HUES6 (cell line): ENCODE results near the gene GALNTL6.

ENCODE experiments used
- H3K27ac ChIP-seq: 2 replicates; pipeline ENCODE4 v1.7.0; 2013; ENCODE audit warnings: low read depth, mild to moderate bottlenecking, low read length, inconsistent platforms
- H3K27me3 ChIP-seq: 2 replicates; pipeline ENCODE4 v1.6.1; 2013; ENCODE audit warnings: low read length; ENCODE audit not compliant: control insufficient read depth, insufficient read depth
- H3K36me3 ChIP-seq: 2 replicates; pipeline ENCODE4 v1.6.1; 2013; ENCODE audit warnings: low read length; ENCODE audit not compliant: control insufficient read depth, insufficient read depth
- H3K4me1 ChIP-seq: 2 replicates; pipeline ENCODE4 v1.6.1; 2013; ENCODE audit warnings: low read length; ENCODE audit not compliant: control insufficient read depth, insufficient read depth
- H3K4me3 ChIP-seq: 2 replicates; pipeline ENCODE4 v1.5.1; 2013; ENCODE audit warnings: low read depth, low read length
- H3K9ac ChIP-seq: one replicate; pipeline ENCODE4 v1.6.1; 2013; ENCODE audit warnings: mild to moderate bottlenecking, low read length
- H3K9me3 ChIP-seq: 2 replicates; pipeline ENCODE4 v1.6.1; 2013; ENCODE audit warnings: low read depth, low read length; ENCODE audit not compliant: control insufficient read depth, insufficient read depth

Gene GALNTL6

DNA sequence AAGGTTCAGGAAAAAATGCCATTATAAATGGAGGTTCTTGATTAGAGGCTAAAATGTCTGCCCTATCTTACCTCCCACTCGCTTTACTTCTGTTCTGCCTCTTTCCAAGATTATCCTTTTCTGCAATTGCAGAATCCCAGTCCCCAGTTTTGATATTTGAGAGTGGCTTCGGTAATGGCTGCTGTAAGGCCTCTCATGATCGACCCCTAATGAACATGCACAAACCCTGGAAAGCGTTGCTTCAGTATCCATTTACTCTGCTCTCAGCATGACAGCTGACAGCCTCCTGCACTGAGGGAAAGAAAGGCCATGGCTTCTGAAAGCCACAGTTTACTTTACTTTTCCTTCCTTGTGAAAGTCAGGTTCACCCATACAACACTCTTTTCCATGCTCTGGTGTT lies 1030.0 kb downstream of the GALNTL6 start:
- H3K9me3 ChIP-seq: no peaks in the 10 kb centered on the region
- no peaks in the 10 kb centered on the region for H3K36me3 ChIP-seq
- no peak overlapping the region for H3K9ac ChIP-seq
- no peaks in the 10 kb centered on the region for H3K27me3 ChIP-seq
- no peak overlapping the region for H3K27ac ChIP-seq
- no peak overlapping the region for H3K4me3 ChIP-seq
- peaks cover 6% of the 10 kb centered on the region; the same call in 1 of the 2 replicates for H3K4me1 ChIP-seq

DNA sequence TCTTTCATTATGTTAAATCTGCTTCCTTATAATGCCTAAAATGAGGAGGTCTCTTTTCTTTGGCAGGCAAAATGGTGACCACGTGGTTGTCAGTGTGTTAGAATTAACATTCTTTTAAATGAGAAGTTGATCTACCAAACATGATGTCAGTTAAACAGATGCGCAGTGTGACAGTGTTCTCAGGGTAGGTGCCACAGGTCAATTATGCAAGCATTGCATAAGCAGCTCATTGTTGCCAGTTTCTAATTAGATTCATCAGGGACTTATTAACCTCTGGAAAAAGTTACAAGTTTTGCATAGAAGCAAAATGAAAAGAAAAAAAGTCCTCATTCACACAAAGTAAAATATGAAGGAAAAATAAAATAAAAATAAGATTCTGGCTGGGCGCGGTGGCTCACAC lies 1031.4 kb downstream of the GALNTL6 start:
- Histone ChIP-seq H3K36me3 (no peaks in the 10 kb centered on the region), H3K4me3 (no peak overlapping the region), H3K9ac (no peak overlapping the region), H3K27ac (no peak overlapping the region), H3K9me3 (no peaks in the 10 kb centered on the region), H3K27me3 (no peaks in the 10 kb centered on the region), H3K4me1 (peaks cover 3% of the 10 kb centered on the region; the same call in 1 of the 2 replicates)

DNA sequence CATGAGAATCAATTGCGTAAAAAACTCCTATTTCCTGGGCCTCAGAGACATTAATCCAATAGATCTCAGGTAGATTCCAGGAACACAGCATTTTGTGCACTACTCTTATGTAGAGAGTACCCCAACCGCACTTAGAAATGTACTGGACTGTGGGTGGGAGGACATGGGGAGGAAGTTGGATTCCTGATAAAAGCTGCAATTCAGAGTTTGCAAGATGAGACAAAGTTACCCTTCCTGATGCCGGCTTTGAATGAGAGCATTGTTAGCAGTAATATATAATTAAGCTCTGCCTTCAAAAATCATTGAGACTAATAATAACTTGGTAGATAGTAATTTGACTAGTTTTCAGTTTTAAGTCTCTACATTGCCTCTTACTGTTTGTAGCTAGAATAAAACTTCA lies 1032.1 kb downstream of the GALNTL6 start:
- Histone ChIP-seq H3K9me3 (no peaks in the 10 kb centered on the region), H3K4me1 (peaks cover 3% of the 10 kb centered on the region; the same call in 1 of the 2 replicates), H3K27me3 (no peaks in the 10 kb centered on the region), H3K9ac (no peak overlapping the region), H3K36me3 (no peaks in the 10 kb centered on the region), H3K27ac (no peak overlapping the region), H3K4me3 (no peak overlapping the region)

DNA sequence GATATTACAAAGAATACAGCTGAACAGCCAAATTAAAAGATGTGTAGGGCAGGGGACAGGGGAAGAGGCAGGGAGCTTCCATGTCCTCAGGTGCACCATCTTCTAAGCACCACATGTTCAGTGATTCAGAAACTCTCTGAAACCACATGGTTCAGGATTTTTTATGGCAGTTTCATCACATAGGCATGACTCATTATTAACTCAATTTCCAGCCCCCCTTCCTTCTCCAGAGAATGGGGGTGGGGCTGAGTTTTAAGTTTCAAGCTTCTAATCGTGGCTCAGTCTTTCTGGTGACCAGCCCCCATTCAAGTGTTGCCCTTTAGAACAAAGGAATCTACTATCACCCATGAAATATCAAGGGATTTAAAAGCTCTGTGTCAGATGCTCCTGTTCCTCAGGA lies 1037.6 kb downstream of the GALNTL6 start:
- H3K27ac ChIP-seq: no peak overlapping the region

DNA sequence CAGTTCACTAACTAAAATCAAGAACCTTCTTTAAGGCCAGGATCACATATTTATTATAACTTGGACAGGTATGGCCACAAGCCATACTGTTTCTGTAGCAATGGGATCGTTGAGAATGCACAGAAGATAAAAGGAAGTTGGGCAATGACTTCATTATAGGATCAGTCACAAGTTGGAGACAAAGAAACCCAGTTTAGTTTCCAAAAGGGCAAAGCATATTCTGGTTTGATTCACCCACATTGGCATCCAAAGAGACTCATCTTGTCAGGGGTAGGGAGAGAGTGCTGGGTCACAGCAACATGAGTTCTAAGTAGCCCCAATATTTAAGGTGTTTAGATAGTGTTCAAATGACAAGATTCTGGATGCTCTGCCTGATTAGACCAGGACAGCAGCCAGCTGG lies 1038.3 kb downstream of the GALNTL6 start:
- Histone ChIP-seq H3K36me3 (no peaks in the 10 kb centered on the region), H3K9me3 (no peaks in the 10 kb centered on the region), H3K9ac (no peak overlapping the region), H3K27me3 (no peaks in the 10 kb centered on the region), H3K27ac (no peak overlapping the region), H3K4me3 (no peak overlapping the region), H3K4me1 (no peaks in the 10 kb centered on the region)

More for the DNA sequence above, 1037.6 kb downstream of the GALNTL6 start:
- Histone ChIP-seq H3K4me1 (no peaks in the 10 kb centered on the region), H3K4me3 (no peak overlapping the region), H3K9me3 (no peaks in the 10 kb centered on the region), H3K9ac (no peak overlapping the region), H3K27me3 (no peaks in the 10 kb centered on the region), H3K36me3 (no peaks in the 10 kb centered on the region)

DNA sequence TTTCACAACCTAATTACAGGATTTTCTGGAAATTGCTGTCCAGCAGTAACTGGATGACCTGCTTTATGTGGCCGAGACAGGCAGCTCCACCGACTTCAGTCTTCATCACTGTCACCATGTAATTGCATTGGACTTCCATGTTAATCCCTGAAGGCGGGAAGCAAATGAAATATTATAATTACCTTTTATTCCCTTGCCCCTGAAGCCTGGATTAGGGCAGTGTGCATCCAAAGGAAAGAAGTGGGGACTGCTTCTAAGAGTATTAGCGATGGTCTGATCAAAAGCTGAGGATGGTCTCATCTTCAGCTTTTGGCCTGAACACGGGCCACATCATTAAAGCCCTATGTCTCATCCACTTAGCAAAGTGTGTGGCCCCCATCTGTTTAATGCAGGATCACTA lies 1043.8 kb downstream of the GALNTL6 start:
- no peaks in the 10 kb centered on the region for H3K4me1 ChIP-seq
- H3K27ac ChIP-seq: no peak overlapping the region
- H3K27me3 ChIP-seq: no peaks in the 10 kb centered on the region
- H3K4me3 ChIP-seq: no peak overlapping the region
- no peak overlapping the region for H3K9ac ChIP-seq
- no peaks in the 10 kb centered on the region for H3K9me3 ChIP-seq
- no peaks in the 10 kb centered on the region for H3K36me3 ChIP-seq

DNA sequence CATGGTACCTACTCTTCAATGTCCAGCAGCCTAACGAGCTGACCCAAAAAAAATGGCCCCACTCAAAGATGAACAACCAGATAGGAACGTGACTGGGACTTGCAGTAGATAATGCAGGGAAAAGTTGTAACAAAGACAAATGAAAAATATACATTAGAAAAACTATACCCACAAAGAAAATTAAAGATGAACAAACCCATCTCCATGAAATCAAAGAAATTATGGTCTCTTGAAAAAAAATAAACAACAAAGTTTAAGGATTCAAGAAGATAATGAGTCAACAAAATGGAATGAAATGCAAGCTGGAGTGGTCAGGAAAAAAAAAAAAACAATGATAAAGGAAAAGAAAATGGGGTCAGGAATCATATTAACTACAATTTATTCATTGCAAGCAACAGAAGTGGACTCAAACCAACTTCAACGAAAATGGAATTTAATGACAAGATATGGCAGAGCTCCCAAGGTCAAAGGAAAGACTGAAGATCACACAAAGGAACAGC lies 1045.6 kb downstream of the GALNTL6 start:
- no peaks in the 10 kb centered on the region for H3K27me3 ChIP-seq
- no peaks in the 10 kb centered on the region for H3K4me1 ChIP-seq

DNA sequence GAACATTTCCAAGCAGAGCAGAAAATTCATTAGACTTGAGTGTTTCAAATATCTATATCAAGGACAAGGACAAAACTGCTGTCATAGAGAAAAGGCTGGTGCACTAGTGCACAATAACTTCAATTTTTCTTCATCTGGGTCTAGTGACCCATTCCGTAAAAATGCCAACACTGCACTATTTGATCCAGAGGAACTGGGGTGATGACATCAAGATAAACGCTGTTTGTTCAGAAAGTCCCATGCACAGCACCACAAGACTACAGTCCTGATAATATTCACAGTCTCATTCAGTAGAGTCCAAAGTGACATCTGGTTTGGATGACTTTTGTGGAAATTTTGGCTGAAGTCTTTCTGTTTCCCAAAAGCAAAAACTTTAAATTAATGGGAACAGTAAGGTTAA lies 1051.9 kb downstream of the GALNTL6 start:
- Histone ChIP-seq H3K27me3 (no peaks in the 10 kb centered on the region), H3K4me3 (no peak overlapping the region), H3K27ac (no peak overlapping the region), H3K36me3 (no peaks in the 10 kb centered on the region), H3K4me1 (no peaks in the 10 kb centered on the region), H3K9me3 (peaks cover 10% of the 10 kb centered on the region), H3K9ac (no peak overlapping the region)

More for the DNA sequence above, 1045.6 kb downstream of the GALNTL6 start:
- no peak overlapping the region for H3K4me3 ChIP-seq
- H3K9me3 ChIP-seq: peaks cover 10% of the 10 kb centered on the region
- no peaks in the 10 kb centered on the region for H3K36me3 ChIP-seq
- H3K27ac ChIP-seq: no peak overlapping the region
- H3K9ac ChIP-seq: no peak overlapping the region

DNA sequence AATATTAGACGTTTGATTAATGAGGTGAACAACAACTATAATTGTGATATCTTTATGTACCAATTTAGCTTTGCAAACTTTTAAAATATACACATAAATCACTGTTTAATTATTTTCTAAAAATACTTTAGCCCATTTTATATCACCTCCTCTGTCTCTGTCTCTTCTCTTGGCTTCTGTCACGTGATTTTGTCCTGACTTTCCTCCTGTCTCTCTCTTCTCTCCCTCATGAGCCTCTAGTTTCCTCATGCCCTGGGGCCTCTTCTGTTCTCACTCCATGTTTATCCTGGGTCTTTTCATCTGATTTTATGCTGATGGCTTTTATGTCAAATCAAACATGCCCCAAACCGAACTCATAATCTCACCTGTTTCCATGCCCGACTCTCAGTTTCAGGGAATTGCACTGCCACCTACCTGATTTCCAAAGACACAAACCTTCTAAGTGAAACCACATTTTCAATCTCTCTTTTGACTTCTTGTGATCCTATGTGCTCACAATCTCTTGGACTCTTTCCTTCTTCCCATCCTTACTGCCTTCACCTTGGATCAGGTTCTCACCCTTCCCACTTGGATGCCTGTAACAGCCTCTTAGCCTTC lies 1052.4 kb downstream of the GALNTL6 start:
- no peak overlapping the region for H3K4me3 ChIP-seq
- H3K27me3 ChIP-seq: no peaks in the 10 kb centered on the region
- H3K36me3 ChIP-seq: no peaks in the 10 kb centered on the region
- no peak overlapping the region for H3K27ac ChIP-seq
- no peaks in the 10 kb centered on the region for H3K4me1 ChIP-seq
- H3K9ac ChIP-seq: no peak overlapping the region
- H3K9me3 ChIP-seq: peaks cover 10% of the 10 kb centered on the region

DNA sequence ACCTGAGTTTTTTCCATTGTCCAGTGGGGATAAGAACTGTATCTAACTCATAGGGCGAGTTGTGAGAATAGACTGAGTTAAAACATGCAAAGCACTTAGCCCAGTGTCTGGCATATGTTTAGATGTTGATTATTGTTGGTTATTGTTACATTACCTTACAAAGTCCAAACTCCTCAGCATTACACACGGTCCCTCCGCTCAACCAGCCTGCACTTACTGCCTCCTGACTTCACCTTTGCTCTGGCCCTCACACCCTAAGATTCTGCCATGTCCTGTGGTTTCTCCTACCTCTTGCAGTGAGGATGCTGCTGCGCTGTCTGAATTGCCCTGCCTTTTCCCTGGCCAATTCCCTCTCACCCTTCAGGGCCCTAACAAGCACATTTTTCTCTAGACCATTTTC lies 1053.2 kb downstream of the GALNTL6 start:
- Histone ChIP-seq H3K9me3 (peaks cover 10% of the 10 kb centered on the region), H3K9ac (no peak overlapping the region), H3K27ac (no peak overlapping the region), H3K36me3 (no peaks in the 10 kb centered on the region), H3K27me3 (no peaks in the 10 kb centered on the region), H3K4me1 (no peaks in the 10 kb centered on the region), H3K4me3 (no peak overlapping the region)

DNA sequence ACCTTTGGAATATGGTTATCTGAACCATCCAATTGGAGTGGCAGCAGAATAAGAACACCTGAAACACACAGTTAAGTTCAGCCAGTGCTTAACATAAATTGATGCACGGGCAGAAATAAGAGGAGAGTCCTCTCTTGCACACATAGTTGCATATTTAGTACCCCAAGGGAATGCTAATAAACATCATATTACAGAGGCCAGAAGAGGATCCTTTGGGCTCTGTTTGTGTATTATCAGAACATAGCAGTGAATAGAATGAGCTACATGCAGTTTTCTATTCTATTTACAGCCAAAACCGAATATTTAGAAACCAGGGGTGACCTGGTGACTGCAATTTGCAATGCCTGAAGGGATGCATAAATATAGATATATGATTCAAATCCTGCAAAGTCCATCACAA lies 1054.6 kb downstream of the GALNTL6 start:
- no peak overlapping the region for H3K27ac ChIP-seq
- no peaks in the 10 kb centered on the region; the same call in 1 of the 2 replicates for H3K4me1 ChIP-seq
- H3K27me3 ChIP-seq: no peaks in the 10 kb centered on the region
- no peaks in the 10 kb centered on the region for H3K36me3 ChIP-seq
- H3K4me3 ChIP-seq: no peak overlapping the region
- H3K9ac ChIP-seq: no peak overlapping the region
- peaks cover 5% of the 10 kb centered on the region for H3K9me3 ChIP-seq
